ENCODE results near the gene SLC27A5.

- TF ChIP-seq, protein P1, sequence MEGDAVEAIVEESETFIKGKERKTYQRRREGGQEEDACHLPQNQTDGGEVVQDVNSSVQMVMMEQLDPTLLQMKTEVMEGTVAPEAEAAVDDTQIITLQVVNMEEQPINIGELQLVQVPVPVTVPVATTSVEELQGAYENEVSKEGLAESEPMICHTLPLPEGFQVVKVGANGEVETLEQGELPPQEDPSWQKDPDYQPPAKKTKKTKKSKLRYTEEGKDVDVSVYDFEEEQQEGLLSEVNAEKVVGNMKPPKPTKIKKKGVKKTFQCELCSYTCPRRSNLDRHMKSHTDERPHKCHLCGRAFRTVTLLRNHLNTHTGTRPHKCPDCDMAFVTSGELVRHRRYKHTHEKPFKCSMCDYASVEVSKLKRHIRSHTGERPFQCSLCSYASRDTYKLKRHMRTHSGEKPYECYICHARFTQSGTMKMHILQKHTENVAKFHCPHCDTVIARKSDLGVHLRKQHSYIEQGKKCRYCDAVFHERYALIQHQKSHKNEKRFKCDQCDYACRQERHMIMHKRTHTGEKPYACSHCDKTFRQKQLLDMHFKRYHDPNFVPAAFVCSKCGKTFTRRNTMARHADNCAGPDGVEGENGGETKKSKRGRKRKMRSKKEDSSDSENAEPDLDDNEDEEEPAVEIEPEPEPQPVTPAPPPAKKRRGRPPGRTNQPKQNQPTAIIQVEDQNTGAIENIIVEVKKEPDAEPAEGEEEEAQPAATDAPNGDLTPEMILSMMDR (conservative IDR thresholded peaks at IDR 0.05): no peak
- no peak for TF ChIP-seq EZH2 (IDR thresholded peaks at IDR 0.05; ENCODE audit: low read depth)
Observed at GRCh38 chr19:58553799-58554493, 42.2 kb upstream of the SLC27A5 start.

Measured in PC-9 (cell line).